Measurements from ENCODE around the gene DEK.
"Not testable (repeated sequence)": the region's sequence is repeated elsewhere in the genome, so short reads cannot be mapped to it uniquely, and the experiment has no call there.

GRCh38 chr6:18310010-18310409, 45.7 kb upstream of the DEK start:
- not testable (repeated sequence) for TF ChIP-seq E2F1 (CRISPR knock-in tag; IDR thresholded peaks at IDR 0.05); JUN (CRISPR knock-in tag; IDR thresholded peaks at IDR 0.05); ATF1 (CRISPR knock-in tag; IDR thresholded peaks at IDR 0.05); NR3C1 (CRISPR knock-in tag; conservative IDR thresholded peaks at IDR 0.05; ENCODE audit: low read depth); CTCF (IDR thresholded peaks at IDR 0.05)
